Esophagus muscularis mucosa (tissue), 4 donors: Measurements from ENCODE around the gene FLT4. TPM values are rescaled to one million over a fixed set of nuclear protein-coding genes. Genes with fewer than 3 reads are reported as not detected.

Source experiments
- DNase-seq: peaks from one replicate; pipeline ENCODE4 v3.0.0-alpha.2; 2017; ENCODE audit errors: extremely low spot score
- H3K27ac ChIP-seq, 4 donors: fragments of 200-600 bp; sonication (generic); replicated peaks in 1 of 4; 1 replicate in 3 of 4; 2 replicates in 1 of 4; pipeline ENCODE4 v1.5.1; 2016 to 2019; ENCODE audit warnings: mild to moderate bottlenecking in 1 of 4
- H3K27me3 ChIP-seq, 4 donors: fragments of 200-600 bp; sonication (generic); one replicate each; pipeline versions ENCODE4 v1.5.1 to v1.6.0; 2016 to 2019
- H3K36me3 ChIP-seq, 4 donors: fragments of 200-600 bp; sonication (generic); one replicate each; pipeline ENCODE4 v1.5.1; 2016 to 2019
- H3K4me1 ChIP-seq, 4 donors: fragments of 200-600 bp; sonication (generic); one replicate each; pipeline ENCODE4 v1.5.1; 2016 to 2019
- H3K4me3 ChIP-seq, 4 donors: fragments of 200-600 bp; sonication (generic); 1 replicate in 2 of 4; 2 replicates in 2 of 4; pipeline ENCODE4 v1.5.1; 2016 to 2019; ENCODE audit warnings: mild to moderate bottlenecking in 4 of 4, moderate library complexity in 1 of 4
- H3K9me3 ChIP-seq, 4 donors: fragments of 200-600 bp; sonication (generic); 1 replicate in 3 of 4; 2 replicates in 1 of 4; pipeline ENCODE4 v1.5.1; 2016 to 2019
- EP300 ChIP-seq: sonication (generic); formaldehyde crosslinking; IDR thresholded peaks from one replicate; pipeline ENCODE4 v1.6.1; 2017; ENCODE audit warnings: antibody characterized with exemption
- POLR2A ChIP-seq: fragments of 450-650 bp; IDR thresholded peaks from one replicate; pipeline ENCODE4 v1.6.1; 2017; ENCODE audit warnings: antibody characterized with exemption, moderate library complexity, mild to moderate bottlenecking, low read depth
- POLR2AphosphoS5 ChIP-seq, 2 donors: sonication (generic); formaldehyde crosslinking; IDR thresholded peaks; one replicate each; pipeline ENCODE4 v1.6.1; 2017; ENCODE audit warnings: antibody characterized with exemption in 2 of 2
- WGBS: methylation state at CpG from one replicate; pipeline ENCODE4 v1.1.5; 2018; 5-methylcytosine and 5-hydroxymethylcytosine counted together
- intact Hi-C: fragments of 100-400 bp; cut with DNase I; formaldehyde crosslinking; loops from one replicate; pipeline ENCODE4 v1.15.1; 2023
- total RNA-seq, 4 donors: library from RNA; depleted of rRNA; stranded (reverse); fragments of >200 nt; gene quantifications; one replicate each; pipeline versions ENCODE4 v1.1.0 to v1.2.1, GENCODE V29; 2016
- TF ChIP-seq, protein P1 (sequence below), 3 experiments: fragments of 200-600 bp in 2 of 3; fragments of 450-650 bp in 1 of 3; sonication (generic) in 2 of 3; IDR thresholded peaks; one replicate each; pipeline ENCODE4 v1.5.1; 2017 to 2019; ENCODE audit warnings: antibody characterized with exemption in 3 of 3, mild to moderate bottlenecking in 2 of 3, moderate library complexity in 1 of 3

The FLT4 gene
- total RNA-seq, 4 donors from 2014 or later = 10.4 to 15.6 (median 11.8) TPM

- no peak for DNase-seq
- whole genome bisulfite sequencing = 79% methylated on average over 9 of the region's 9 CpGs
- intact Hi-C loops = no loop called here
- Histone ChIP-seq H3K27me3 (peaks cover 0 to 48% (median 0%) of the 10 kb centered on the region in 4 donors), H3K27ac (no peak overlapping the region), H3K9me3 (no peaks in the 10 kb centered on the region), H3K4me3 (no peak overlapping the region), H3K36me3 (no peaks in the 10 kb centered on the region), H3K4me1 (peaks cover 4 to 27% (median 14%) of the 10 kb centered on the region in 4 donors)
- TF ChIP-seq POLR2A (no peak), POLR2AphosphoS5 (IDR thresholded peaks at IDR 0.05) (no peak), EP300 (no peak)
- TF ChIP-seq, protein P1, sequence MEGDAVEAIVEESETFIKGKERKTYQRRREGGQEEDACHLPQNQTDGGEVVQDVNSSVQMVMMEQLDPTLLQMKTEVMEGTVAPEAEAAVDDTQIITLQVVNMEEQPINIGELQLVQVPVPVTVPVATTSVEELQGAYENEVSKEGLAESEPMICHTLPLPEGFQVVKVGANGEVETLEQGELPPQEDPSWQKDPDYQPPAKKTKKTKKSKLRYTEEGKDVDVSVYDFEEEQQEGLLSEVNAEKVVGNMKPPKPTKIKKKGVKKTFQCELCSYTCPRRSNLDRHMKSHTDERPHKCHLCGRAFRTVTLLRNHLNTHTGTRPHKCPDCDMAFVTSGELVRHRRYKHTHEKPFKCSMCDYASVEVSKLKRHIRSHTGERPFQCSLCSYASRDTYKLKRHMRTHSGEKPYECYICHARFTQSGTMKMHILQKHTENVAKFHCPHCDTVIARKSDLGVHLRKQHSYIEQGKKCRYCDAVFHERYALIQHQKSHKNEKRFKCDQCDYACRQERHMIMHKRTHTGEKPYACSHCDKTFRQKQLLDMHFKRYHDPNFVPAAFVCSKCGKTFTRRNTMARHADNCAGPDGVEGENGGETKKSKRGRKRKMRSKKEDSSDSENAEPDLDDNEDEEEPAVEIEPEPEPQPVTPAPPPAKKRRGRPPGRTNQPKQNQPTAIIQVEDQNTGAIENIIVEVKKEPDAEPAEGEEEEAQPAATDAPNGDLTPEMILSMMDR (IDR thresholded peaks at IDR 0.05) = no peak
These were observed 6.6 kb downstream of the FLT4 start for GRCh38 chr5:180642779-180643178.

DNA sequence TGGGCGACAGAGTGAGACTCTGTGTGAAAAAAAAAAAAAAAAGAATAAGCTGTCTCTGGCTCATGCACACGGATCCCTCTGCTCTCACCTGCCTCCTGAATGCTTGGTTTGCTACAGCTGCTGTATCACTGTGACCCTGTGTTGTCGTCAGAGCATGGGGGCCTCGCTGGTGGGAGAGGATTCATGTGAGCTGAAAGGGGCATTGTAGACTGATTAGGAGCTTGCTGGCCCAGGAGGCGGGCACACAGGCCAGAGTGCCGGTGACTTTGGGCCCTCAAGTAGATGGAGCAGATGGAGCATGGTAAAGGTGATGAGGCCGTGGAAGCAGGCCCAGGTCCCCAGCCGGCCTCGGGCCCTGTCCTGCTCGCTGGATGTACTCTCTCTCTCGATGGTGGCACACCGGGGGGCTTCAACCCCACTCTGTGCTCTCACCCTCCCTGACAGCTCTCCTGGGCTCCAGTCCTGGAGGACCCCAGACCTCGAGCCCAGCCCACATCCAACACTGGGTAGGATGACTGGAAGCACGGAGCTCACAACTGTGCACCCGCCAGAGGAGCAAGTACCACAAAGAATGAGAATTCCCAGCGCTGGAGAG lies 7.1 kb downstream of the FLT4 start:
- intact Hi-C loops = no loop called here
- Histone ChIP-seq H3K4me3 (no peak overlapping the region), H3K27me3 (peaks cover 0 to 42% (median 0%) of the 10 kb centered on the region in 4 donors), H3K27ac (no peak overlapping the region), H3K36me3 (no peaks in the 10 kb centered on the region), H3K9me3 (no peaks in the 10 kb centered on the region), H3K4me1 (peaks cover 4 to 26% (median 14%) of the 10 kb centered on the region in 4 donors)
- DNase-seq = no peak
- 82% methylated on average over 15 of the region's 16 CpGs for WGBS
- no peak for TF ChIP-seq POLR2AphosphoS5 (IDR thresholded peaks at IDR 0.05)
- no peak for TF ChIP-seq EP300
- TF ChIP-seq, protein P1 (IDR thresholded peaks at IDR 0.05) = no peak
- no peak for TF ChIP-seq POLR2A

DNA sequence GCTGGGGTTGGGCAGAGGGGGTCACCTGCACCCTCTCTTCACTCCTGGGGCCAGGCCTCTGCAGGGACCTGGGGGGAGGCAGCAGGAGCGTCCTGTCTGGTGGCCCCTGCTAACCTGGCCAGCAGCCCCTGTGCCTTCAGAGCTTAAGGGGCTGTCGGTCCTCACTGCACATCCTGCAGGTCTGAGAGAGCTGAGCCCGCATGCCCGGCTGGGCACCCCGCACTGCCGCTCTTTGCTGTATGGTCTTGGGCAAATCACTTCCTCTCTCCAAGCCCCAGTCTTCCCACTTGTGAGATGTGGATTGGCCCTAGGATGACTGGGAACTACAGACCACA lies 7.9 kb downstream of the FLT4 start:
- DNase-seq = no peak
- Histone ChIP-seq H3K4me1 (peaks cover 4 to 22% (median 12%) of the 10 kb centered on the region in 4 donors), H3K9me3 (no peaks in the 10 kb centered on the region), H3K27me3 (peaks cover 0 to 35% (median 0%) of the 10 kb centered on the region in 4 donors), H3K4me3 (no peak overlapping the region), H3K27ac (no peak overlapping the region), H3K36me3 (no peaks in the 10 kb centered on the region)
- 87% methylated on average over 6 of the region's 6 CpGs for WGBS
- TF ChIP-seq POLR2A = no peak
- TF ChIP-seq, protein P1 (IDR thresholded peaks at IDR 0.05) = no peak
- no peak for TF ChIP-seq EP300
- TF ChIP-seq POLR2AphosphoS5 (IDR thresholded peaks at IDR 0.05) = no peak
- intact Hi-C loops = no loop called here

GRCh38 chr5:180640861-180641565 lies 8.4 kb downstream of the FLT4 start:
- TF ChIP-seq POLR2AphosphoS5 (IDR thresholded peaks at IDR 0.05) = no peak
- TF ChIP-seq, protein P1 (IDR thresholded peaks at IDR 0.05) = no peak
- TF ChIP-seq EP300 = no peak
- TF ChIP-seq POLR2A = no peak
- peaks cover 0 to 30% (median 0%) of the 10 kb centered on the region in 4 donors for H3K27me3 ChIP-seq
- H3K4me1 ChIP-seq = peaks cover 4 to 17% (median 9%) of the 10 kb centered on the region in 4 donors
- H3K27ac ChIP-seq = no peak overlapping the region
- H3K36me3 ChIP-seq = no peaks in the 10 kb centered on the region
- H3K9me3 ChIP-seq = no peaks in the 10 kb centered on the region
- intact Hi-C loops = no loop called here
- DNase-seq = no peak
- no peak overlapping the region for H3K4me3 ChIP-seq
- 92% methylated on average over 10 of the region's 19 CpGs for WGBS
